ENCODE results near the gene BUD31. TPM values are rescaled to one million over a fixed set of nuclear protein-coding genes. Genes with fewer than 3 reads are reported as not detected.

The BUD31 gene
- total and polyA plus RNA-seq, 10 of the 15 experiments (the other 5 are each of a cell fraction or from before 2014, with no cell fraction given), result 74.2 to 317 (median 130) TPM

DNA sequence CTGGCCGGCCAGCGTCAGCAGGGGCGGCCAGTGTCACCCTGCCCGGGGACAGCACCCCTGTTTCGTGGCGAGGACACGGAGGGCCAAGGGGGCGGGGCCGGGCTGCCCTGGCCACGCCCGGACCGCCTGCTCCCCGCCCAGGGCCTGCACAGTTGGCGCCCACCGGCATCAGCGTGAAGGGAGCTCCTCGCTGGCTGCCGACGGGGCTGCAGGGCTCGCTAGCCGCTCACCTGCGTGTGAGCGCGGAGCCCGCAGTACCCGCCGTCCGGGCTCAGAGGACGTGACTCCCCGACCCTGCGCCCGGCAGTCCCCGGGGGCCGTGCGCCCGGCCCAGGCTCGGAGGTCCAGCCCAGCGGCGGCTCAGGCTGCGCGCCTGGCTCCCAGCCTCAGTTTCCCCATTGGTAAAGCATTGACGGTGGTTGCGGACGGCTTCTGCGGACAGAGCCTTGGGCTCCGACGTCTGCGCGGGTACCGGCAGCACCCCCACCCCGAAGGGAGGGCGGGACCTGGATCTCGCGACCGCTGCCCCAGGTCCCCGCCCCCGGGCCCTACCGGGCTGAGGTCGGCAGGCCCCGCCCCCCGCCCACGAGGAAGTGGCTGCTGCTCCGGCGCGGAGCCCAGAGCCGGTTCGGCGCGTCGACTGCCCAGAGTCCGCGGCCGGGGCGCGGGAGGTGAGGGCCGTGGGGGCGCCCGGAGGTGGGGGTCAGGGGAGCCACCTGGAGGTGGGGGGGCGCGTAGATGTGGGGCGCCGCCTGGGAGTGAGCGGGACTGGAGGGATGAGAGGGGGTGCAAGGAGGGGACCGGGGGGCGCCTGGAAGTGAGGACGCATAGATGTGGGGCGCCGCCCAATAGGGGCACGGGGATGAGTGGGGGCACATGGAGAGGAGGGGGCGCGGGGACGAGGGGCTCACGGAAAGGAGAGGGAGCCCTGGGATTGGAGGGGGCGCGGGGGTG lies 34.4 kb upstream of the BUD31 start, which contains the start of gene ARPC1B (continued):
- TF ChIP-seq, protein P1, sequence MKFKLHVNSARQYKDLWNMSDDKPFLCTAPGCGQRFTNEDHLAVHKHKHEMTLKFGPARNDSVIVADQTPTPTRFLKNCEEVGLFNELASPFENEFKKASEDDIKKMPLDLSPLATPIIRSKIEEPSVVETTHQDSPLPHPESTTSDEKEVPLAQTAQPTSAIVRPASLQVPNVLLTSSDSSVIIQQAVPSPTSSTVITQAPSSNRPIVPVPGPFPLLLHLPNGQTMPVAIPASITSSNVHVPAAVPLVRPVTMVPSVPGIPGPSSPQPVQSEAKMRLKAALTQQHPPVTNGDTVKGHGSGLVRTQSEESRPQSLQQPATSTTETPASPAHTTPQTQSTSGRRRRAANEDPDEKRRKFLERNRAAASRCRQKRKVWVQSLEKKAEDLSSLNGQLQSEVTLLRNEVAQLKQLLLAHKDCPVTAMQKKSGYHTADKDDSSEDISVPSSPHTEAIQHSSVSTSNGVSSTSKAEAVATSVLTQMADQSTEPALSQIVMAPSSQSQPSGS (IDR thresholded peaks at IDR 0.05; ENCODE audit: low read length), result no peak
- TF ChIP-seq RCOR1 (conservative IDR thresholded peaks at IDR 0.05; ENCODE audit: low read depth, low read length) (no peak), TAF1 (IDR thresholded peaks at IDR 0.05; ENCODE audit: borderline replicate concordance, low read depth, low read length) (peak; percentile 70; the same call in 1 of the 2 replicates), MEF2A (IDR thresholded peaks at IDR 0.05; ENCODE audit: insufficient read depth, low read depth, low read length) (no peak), CREM (IDR thresholded peaks at IDR 0.05; ENCODE audit: low read depth) (no peak), NR2C2 (IDR thresholded peaks at IDR 0.05; ENCODE audit: borderline replicate concordance, control insufficient read depth, insufficient read length, low read depth) (no peak)
- TF ChIP-seq, protein P2, sequence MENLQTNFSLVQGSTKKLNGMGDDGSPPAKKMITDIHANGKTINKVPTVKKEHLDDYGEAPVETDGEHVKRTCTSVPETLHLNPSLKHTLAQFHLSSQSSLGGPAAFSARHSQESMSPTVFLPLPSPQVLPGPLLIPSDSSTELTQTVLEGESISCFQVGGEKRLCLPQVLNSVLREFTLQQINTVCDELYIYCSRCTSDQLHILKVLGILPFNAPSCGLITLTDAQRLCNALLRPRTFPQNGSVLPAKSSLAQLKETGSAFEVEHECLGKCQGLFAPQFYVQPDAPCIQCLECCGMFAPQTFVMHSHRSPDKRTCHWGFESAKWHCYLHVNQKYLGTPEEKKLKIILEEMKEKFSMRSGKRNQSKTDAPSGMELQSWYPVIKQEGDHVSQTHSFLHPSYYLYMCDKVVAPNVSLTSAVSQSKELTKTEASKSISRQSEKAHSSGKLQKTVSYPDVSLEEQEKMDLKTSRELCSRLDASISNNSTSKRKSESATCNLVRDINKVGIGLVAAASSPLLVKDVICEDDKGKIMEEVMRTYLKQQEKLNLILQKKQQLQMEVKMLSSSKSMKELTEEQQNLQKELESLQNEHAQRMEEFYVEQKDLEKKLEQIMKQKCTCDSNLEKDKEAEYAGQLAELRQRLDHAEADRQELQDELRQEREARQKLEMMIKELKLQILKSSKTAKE (IDR thresholded peaks at IDR 0.05; ENCODE audit: low read depth, poor library complexity, severe bottlenecking), result no peak
